Glutamatergic neuron (in vitro differentiated cells): Measurements from ENCODE around the gene ARID1B. TPM values are rescaled to one million over a fixed set of nuclear protein-coding genes. Genes with fewer than 3 reads are reported as not detected.

ENCODE experiments used
- DNase-seq: peaks from one replicate; pipeline ENCODE4 v3.0.0; 2022
- H3K27ac Mint-ChIP-seq: one replicate; pipeline ENCODE4 v1.8.0; 2020; ENCODE audit warnings: mild to moderate bottlenecking, mixed read lengths, inconsistent platforms; ENCODE audit not compliant: unreplicated experiment
- H3K27me3 Mint-ChIP-seq: one replicate; pipeline ENCODE4 v1.8.0; 2020; ENCODE audit warnings: mild to moderate bottlenecking, moderate library complexity, mixed read lengths, inconsistent platforms; ENCODE audit not compliant: unreplicated experiment
- H3K36me3 Mint-ChIP-seq: one replicate; pipeline ENCODE4 v1.8.0; 2020; ENCODE audit warnings: mild to moderate bottlenecking, mixed read lengths, inconsistent platforms; ENCODE audit not compliant: unreplicated experiment
- H3K4me1 Mint-ChIP-seq: one replicate; pipeline ENCODE4 v1.8.0; 2020; ENCODE audit warnings: mild to moderate bottlenecking, low read depth, mixed read lengths, inconsistent platforms; ENCODE audit not compliant: unreplicated experiment
- H3K4me3 Mint-ChIP-seq: one replicate; pipeline ENCODE4 v1.8.0; 2020; ENCODE audit warnings: mild to moderate bottlenecking, mixed read lengths, inconsistent platforms; ENCODE audit not compliant: unreplicated experiment
- H3K9me3 Mint-ChIP-seq: one replicate; pipeline ENCODE4 v1.8.0; 2020; ENCODE audit warnings: mild to moderate bottlenecking, moderate library complexity, mixed read lengths, inconsistent platforms; ENCODE audit not compliant: unreplicated experiment
- total RNA-seq: library from RNA; stranded (reverse); fragmentation: NEBNext Ultra II Directional; extraction: Animal tissue kit (Norgen Biotek cat#: 25700); gene quantifications from one replicate; pipeline ENCODE4 v1.2.1, GENCODE V29; 2021; ENCODE audit not compliant: unreplicated experiment
- TF ChIP-seq, protein P1 (sequence below): fragments of 200-600 bp; sonication (generic); IDR thresholded peaks from one replicate; pipeline ENCODE4 v1.5.0; 2021; ENCODE audit not compliant: partially characterized antibody, unreplicated experiment

ARID1B gene
- total RNA-seq, 1 donor from 2014 or later: 202 TPM

DNA sequence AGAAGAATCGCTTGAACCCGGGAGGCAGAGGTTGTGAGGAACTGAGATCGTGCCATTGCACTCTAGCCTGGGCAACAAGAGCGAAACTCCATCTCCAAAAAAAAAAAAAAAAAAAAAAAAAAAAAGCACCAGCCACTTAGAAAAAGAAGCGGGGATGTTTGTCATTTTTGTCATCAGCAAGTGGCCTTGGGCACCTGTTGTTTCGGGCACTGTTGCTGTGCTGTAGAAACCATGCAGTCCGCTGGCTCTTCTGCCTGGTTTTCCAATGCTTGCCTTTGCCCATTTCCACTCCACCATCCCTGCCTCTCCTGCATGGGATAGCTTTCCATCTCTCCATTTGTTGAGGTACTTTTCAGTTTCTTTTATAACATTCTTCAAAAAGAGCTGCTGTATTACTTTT is 129.3 kb downstream of the ARID1B start:
- Mint-ChIP-seq H3K4me1 (peaks cover 10% of the 10 kb centered on the region), H3K4me3 (no peak overlapping the region), H3K9me3 (peaks cover 6% of the 10 kb centered on the region), H3K27me3 (peaks cover 4% of the 10 kb centered on the region), H3K36me3 (no peaks in the 10 kb centered on the region), H3K27ac (no peak overlapping the region)
- no peak for DNase-seq
- TF ChIP-seq, protein P1, sequence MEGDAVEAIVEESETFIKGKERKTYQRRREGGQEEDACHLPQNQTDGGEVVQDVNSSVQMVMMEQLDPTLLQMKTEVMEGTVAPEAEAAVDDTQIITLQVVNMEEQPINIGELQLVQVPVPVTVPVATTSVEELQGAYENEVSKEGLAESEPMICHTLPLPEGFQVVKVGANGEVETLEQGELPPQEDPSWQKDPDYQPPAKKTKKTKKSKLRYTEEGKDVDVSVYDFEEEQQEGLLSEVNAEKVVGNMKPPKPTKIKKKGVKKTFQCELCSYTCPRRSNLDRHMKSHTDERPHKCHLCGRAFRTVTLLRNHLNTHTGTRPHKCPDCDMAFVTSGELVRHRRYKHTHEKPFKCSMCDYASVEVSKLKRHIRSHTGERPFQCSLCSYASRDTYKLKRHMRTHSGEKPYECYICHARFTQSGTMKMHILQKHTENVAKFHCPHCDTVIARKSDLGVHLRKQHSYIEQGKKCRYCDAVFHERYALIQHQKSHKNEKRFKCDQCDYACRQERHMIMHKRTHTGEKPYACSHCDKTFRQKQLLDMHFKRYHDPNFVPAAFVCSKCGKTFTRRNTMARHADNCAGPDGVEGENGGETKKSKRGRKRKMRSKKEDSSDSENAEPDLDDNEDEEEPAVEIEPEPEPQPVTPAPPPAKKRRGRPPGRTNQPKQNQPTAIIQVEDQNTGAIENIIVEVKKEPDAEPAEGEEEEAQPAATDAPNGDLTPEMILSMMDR: no peak

GRCh38 chr6:156909212-156910010 is 132.2 kb downstream of the ARID1B start:
- Mint-ChIP-seq H3K27ac (no peak overlapping the region), H3K4me3 (no peak overlapping the region), H3K27me3 (peaks cover 4% of the 10 kb centered on the region), H3K36me3 (peaks cover 4% of the 10 kb centered on the region), H3K4me1 (peaks cover 10% of the 10 kb centered on the region), H3K9me3 (peaks cover 5% of the 10 kb centered on the region)
- no peak for DNase-seq
- TF ChIP-seq, protein P1: no peak

DNA sequence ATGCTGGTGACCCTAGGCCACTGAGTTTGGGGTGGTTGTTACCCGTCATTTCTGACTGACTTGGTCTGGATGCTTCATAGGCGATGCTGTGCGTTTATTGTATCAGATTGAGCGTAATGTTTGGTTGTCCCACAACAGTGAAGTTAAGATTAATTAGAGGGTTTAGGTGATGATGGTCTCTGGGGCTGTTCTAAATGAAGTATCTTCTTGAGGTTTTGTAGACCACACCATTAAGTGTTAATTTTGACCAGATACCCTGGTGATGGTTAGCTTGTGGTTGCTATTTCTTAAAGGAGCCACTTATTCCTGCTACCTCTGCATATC is 132.8 kb downstream of the ARID1B start:
- TF ChIP-seq, protein P1: no peak
- peaks cover 4% of the 10 kb centered on the region for H3K27me3 Mint-ChIP-seq
- H3K27ac Mint-ChIP-seq: no peak overlapping the region
- H3K4me1 Mint-ChIP-seq: peaks cover 10% of the 10 kb centered on the region
- no peak overlapping the region for H3K4me3 Mint-ChIP-seq
- DNase-seq: no peak
- peaks cover 5% of the 10 kb centered on the region for H3K9me3 Mint-ChIP-seq
- H3K36me3 Mint-ChIP-seq: peaks cover 4% of the 10 kb centered on the region

DNA sequence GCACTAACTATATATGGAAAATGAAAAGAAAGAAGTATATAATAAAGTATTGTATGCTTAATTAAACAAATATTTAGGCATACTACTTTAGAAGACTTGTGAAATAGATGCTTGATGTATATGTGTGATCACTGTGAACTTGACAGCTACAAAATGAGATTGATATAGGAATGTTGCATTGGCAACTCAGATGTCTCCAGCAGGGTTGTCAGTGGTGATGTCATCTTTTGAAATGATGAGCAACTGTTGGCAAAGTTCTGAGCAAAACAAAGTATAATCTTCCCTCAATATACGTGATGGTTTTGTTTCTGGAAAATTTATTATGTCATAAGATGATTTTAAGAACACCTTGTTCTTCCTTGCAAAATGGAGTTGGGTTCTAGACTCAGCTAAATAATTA is 133.8 kb downstream of the ARID1B start:
- Mint-ChIP-seq H3K9me3 (peaks cover 5% of the 10 kb centered on the region), H3K4me3 (no peak overlapping the region), H3K36me3 (peaks cover 4% of the 10 kb centered on the region), H3K27ac (no peak overlapping the region), H3K4me1 (peaks cover 11% of the 10 kb centered on the region), H3K27me3 (peaks cover 4% of the 10 kb centered on the region)
- TF ChIP-seq, protein P1: no peak
- DNase-seq: no peak

DNA sequence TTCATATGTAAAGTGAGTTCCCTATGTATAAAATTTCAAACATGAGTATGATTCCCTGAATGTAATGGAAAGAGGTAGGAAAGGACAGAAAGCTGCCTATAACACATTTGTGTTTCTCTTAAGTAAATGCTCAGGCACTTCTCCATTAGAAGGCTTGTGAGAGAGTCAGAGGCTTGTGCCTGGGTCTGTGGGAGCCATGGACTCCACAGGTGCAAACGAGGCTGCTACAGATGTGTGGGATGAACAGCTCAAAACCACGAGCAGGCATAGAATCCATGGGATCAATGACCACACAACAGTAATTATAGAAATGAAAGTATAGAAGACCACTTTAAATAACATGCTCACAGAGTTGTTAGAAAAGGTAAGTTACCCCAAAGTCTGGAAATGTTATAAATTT is 134.4 kb downstream of the ARID1B start:
- Mint-ChIP-seq H3K4me3 (no peak overlapping the region), H3K9me3 (peaks cover 5% of the 10 kb centered on the region), H3K36me3 (peaks cover 4% of the 10 kb centered on the region), H3K27ac (no peak overlapping the region), H3K27me3 (peaks cover 4% of the 10 kb centered on the region), H3K4me1 (peaks cover 13% of the 10 kb centered on the region)
- TF ChIP-seq, protein P1: no peak
- no peak for DNase-seq
